Esophagus squamous epithelium (tissue), 4 donors: ENCODE data around the gene SLC16A11.

ENCODE experiments used
- POLR2A ChIP-seq, 4 donors: fragments of 450-650 bp; IDR thresholded peaks; one replicate each; pipeline ENCODE4 v1.6.1; 2017; ENCODE audit warnings: antibody characterized with exemption in 4 of 4, mild to moderate bottlenecking in 4 of 4, moderate library complexity in 3 of 4
- TF ChIP-seq, protein P1 (sequence below), 6 experiments: fragments of 450-650 bp in 4 of 6; fragments of 200-600 bp in 2 of 6; sonication (generic) in 2 of 6; IDR thresholded peaks; one replicate each; pipeline ENCODE4 v1.5.1; 2016 to 2019; ENCODE audit warnings: antibody characterized with exemption in 6 of 6, mild to moderate bottlenecking in 4 of 6, moderate library complexity in 4 of 6

DNA sequence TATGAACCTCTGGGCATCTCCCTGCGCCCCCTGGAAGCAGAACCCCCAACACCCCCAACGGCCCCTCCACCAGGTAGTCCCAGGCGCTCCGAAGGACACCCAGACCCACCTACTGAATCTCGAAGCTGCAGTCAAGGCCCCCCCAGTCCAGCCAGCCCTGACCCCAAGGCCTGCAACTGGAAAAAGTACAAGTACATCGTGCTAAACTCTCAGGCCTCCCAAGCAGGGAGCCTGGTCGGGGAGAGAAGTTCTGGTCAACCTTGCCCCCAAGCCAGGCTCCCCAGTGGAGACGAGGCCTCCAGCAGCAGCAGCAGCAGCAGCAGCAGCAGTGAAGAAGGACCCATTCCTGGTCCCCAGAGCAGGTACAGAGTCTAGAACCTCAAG is 19.5 kb downstream of the SLC16A11 start:
- TF ChIP-seq, protein P1, sequence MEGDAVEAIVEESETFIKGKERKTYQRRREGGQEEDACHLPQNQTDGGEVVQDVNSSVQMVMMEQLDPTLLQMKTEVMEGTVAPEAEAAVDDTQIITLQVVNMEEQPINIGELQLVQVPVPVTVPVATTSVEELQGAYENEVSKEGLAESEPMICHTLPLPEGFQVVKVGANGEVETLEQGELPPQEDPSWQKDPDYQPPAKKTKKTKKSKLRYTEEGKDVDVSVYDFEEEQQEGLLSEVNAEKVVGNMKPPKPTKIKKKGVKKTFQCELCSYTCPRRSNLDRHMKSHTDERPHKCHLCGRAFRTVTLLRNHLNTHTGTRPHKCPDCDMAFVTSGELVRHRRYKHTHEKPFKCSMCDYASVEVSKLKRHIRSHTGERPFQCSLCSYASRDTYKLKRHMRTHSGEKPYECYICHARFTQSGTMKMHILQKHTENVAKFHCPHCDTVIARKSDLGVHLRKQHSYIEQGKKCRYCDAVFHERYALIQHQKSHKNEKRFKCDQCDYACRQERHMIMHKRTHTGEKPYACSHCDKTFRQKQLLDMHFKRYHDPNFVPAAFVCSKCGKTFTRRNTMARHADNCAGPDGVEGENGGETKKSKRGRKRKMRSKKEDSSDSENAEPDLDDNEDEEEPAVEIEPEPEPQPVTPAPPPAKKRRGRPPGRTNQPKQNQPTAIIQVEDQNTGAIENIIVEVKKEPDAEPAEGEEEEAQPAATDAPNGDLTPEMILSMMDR (IDR thresholded peaks at IDR 0.05), result no peak
- TF ChIP-seq POLR2A (IDR thresholded peaks at IDR 0.05), result no peak
